Subcutaneous abdominal adipose tissue (tissue), 5 donors: ENCODE results near the gene XRN1.
"Not testable (repeated sequence)": the region's sequence is repeated elsewhere in the genome, so short reads cannot be mapped to it uniquely, and the experiment has no call there.

Experiments used
- H3K27ac ChIP-seq: one replicate; pipeline ENCODE4 v1.7.0; 2013; ENCODE audit warnings: low read depth, mild to moderate bottlenecking, inconsistent platforms, low read length, moderate library complexity
- H3K27me3 ChIP-seq, 5 donors: one replicate each; pipeline ENCODE4 v1.7.0; 2013; ENCODE audit warnings: low read length in 5 of 5, inconsistent platforms in 1 of 5; ENCODE audit not compliant: control insufficient read depth in 5 of 5, insufficient read depth in 4 of 5
- H3K36me3 ChIP-seq, 5 donors: one replicate each; pipeline ENCODE4 v1.7.0; 2013; ENCODE audit warnings: low read length in 5 of 5; ENCODE audit not compliant: control insufficient read depth in 5 of 5, insufficient read depth in 5 of 5
- H3K4me1 ChIP-seq, 5 donors: one replicate each; pipeline ENCODE4 v1.7.0; 2013; ENCODE audit warnings: low read length in 5 of 5, mild to moderate bottlenecking in 3 of 5, moderate library complexity in 1 of 5; ENCODE audit not compliant: control insufficient read depth in 5 of 5, insufficient read depth in 5 of 5
- H3K4me3 ChIP-seq, 5 donors: one replicate each; pipeline ENCODE4 v1.7.0; 2013; ENCODE audit warnings: low read length in 5 of 5, low read depth in 1 of 5
- H3K9ac ChIP-seq, 5 donors: one replicate each; pipeline ENCODE4 v1.7.0; 2013; ENCODE audit warnings: low read length in 5 of 5, mild to moderate bottlenecking in 4 of 5, moderate library complexity in 3 of 5
- H3K9me3 ChIP-seq, 5 donors: one replicate each; pipeline ENCODE4 v1.7.0; 2013; ENCODE audit warnings: low read length in 5 of 5; ENCODE audit not compliant: control insufficient read depth in 5 of 5
- donor health status: healthy.
- donor health status: healthy.
- donor health status: healthy.
- donor health status: healthy.
- donor health status: healthy.

Gene XRN1

DNA sequence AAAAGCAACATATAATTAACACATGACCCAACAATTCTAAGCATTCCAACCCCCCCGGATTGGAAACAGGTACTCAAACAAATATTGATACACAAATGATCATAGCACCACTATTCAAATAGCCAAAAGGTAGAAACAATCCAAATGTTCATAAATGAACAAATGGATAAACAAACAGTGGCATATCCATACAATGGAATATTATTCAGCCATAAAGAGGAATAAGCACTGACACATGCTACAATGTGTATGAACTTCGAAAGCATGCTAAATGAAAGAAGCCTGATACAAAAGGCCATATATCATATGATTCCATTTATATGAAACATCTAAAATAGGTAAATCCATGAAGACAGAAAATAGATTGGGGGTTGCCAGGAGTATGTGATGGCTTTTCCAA lies 62.8 kb downstream of the XRN1 start:
- Histone ChIP-seq H3K36me3 (peaks cover 45 to 68% (median 54%) of the 10 kb centered on the region in 5 donors), H3K9ac (no peak overlapping the region), H3K9me3 (peaks cover 0 to 3% (median 0%) of the 10 kb centered on the region in 5 donors), H3K4me3 (no peak overlapping the region), H3K27ac (no peak overlapping the region), H3K4me1 (no peaks in the 10 kb centered on the region), H3K27me3 (no peaks in the 10 kb centered on the region)

DNA sequence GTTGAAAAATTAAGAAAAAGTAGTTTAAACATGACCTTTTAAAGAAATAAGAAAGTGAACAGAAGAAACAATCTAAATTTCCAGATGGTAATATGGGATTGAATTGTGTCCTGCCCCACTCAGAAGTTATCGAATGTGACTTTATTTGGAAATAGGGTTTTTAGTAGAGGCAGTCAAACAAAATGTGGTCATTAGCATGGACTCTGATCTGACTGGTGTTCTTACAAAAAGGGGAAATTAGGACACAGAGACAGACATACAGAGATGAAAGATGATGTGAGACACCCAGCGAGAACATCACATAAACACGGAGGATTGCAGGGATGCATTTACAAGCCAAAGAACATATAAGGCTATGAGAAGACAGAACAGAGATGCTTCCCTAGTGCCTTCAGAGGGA lies 73.2 kb downstream of the XRN1 start:
- Histone ChIP-seq H3K9ac (no peak overlapping the region), H3K4me1 (peaks cover 0 to 3% (median 0%) of the 10 kb centered on the region in 5 donors), H3K4me3 (no peak overlapping the region), H3K27ac (no peak overlapping the region), H3K9me3 (no peaks in the 10 kb centered on the region), H3K36me3 (peaks cover 23 to 51% (median 37%) of the 10 kb centered on the region in 5 donors), H3K27me3 (no peaks in the 10 kb centered on the region)

DNA sequence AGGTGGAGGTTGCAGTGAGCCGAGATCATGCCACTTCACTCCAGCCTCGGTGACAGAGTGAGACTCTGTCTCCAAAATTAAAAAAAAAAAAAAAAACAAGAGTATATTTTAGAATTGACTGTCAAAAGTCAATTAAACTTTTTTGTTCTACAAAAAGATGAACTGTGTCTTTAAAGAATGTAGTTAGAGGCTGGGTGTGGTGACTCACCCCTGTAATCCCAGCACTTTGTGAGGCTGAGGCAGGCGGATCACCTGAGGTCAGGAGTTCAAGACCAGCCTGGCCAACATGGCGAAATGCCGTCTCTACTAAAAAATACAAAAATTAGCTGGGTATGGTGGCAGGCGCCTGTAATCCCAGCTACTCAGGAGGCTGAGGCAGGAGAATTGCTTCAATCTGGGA lies 78.3 kb downstream of the XRN1 start:
- H3K9me3 ChIP-seq, H3K9ac ChIP-seq, H3K27me3 ChIP-seq, H3K27ac ChIP-seq, H3K4me1 ChIP-seq, H3K4me3 ChIP-seq: not testable (repeated sequence)
- peaks cover 14 to 35% (median 32%) of the 10 kb centered on the region in 5 donors for H3K36me3 ChIP-seq

DNA sequence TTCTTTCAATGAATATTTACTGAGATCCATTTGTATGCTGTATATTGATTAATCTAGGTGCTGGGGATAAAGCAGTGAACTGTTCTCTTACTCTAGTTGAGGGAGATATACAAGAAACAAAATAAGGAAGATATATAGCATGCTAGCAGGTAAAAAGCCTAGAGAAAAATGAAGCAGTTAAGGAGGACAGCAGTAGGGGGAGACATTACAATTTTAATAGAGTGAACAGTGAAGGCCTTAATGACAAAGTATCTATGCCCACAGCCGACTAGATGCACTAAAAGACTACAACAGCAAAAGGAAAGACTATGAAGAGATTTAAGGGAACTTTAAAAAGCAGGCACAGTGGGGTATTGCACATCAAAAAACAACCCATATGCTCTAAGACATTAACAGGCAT lies 81.4 kb downstream of the XRN1 start:
- H3K4me1 ChIP-seq, result peaks cover 0 to 3% (median 0%) of the 10 kb centered on the region in 5 donors
- H3K4me3 ChIP-seq, result no peak overlapping the region
- no peak overlapping the region for H3K27ac ChIP-seq
- no peak overlapping the region for H3K9ac ChIP-seq
- H3K36me3 ChIP-seq, result peaks cover 14 to 40% (median 31%) of the 10 kb centered on the region in 5 donors
- H3K9me3 ChIP-seq, result no peaks in the 10 kb centered on the region
- H3K27me3 ChIP-seq, result no peaks in the 10 kb centered on the region

DNA sequence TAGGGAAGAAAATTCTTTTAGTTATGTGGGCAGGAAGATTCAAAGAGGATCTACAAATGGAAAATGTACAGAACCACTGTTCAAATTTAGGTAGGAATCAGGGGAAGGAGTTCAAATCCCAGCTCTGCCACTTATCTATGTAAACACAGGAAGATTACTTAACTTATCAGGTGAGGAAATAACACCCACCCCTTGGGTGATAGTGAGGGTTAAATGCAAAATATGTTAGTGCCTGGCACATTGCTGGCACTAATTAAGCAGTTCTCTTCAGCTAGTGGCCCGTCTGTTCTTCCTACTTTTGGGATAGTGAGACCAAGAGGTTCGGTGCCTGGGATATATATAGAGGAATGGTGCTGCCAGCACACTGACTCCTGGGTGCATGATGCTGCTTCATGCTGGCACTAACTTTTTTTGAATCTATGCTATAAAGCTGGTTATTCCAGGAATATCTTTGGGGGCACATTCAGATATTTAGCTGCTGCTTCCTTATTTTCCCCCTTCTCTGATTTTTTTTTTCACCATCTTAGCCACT lies 83.8 kb downstream of the XRN1 start:
- Histone ChIP-seq H3K27me3 (no peaks in the 10 kb centered on the region), H3K9ac (no peak overlapping the region), H3K4me1 (no peaks in the 10 kb centered on the region), H3K9me3 (no peaks in the 10 kb centered on the region), H3K27ac (no peak overlapping the region), H3K4me3 (no peak overlapping the region), H3K36me3 (peaks cover 27 to 51% (median 44%) of the 10 kb centered on the region in 5 donors)

DNA sequence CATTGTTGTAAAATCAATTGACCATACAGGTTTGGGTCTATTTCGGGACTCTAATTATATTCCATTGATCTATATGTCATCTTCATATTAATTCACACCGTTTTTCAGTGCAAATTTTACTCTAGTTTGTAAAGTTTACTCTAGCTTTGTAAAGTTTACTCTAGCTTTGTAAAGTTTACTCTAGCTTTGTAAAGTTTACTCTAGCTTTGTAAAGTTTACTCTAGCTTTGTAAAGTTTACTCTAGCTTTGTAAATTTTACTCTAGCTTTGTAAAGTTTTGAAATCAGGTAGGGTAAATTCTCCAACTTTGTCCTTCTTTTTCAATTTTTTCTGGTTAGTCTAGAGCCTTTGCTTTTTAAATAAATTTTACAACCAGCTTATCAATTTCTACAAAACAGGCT lies 84.4 kb downstream of the XRN1 start:
- H3K9me3 ChIP-seq, H3K4me1 ChIP-seq, H3K9ac ChIP-seq, H3K4me3 ChIP-seq, H3K27me3 ChIP-seq, H3K27ac ChIP-seq: not testable (repeated sequence)
- peaks cover 31 to 53% (median 45%) of the 10 kb centered on the region in 5 donors for H3K36me3 ChIP-seq

DNA sequence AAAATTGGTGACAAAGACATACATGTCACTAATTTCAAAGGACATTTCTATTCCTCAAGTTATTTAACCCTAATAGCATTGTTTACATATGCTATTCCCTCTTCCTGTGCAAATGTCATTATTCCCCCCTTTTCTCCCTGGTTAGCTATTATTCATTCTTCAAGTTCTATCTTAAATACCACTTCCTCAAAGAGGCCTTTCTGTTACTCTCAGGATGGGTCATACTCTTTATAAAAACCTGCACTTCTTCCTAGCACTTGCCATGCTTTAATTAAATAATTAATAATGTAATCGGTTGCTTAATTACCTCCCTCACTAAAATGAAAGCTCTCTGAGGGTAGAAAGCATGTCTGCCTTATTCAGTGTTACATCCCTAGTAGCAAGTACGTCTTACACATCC lies 88.5 kb downstream of the XRN1 start:
- Histone ChIP-seq H3K27ac (no peak overlapping the region), H3K4me3 (no peak overlapping the region), H3K27me3 (no peaks in the 10 kb centered on the region), H3K9ac (no peak overlapping the region), H3K36me3 (peaks cover 55 to 74% (median 65%) of the 10 kb centered on the region in 5 donors), H3K9me3 (no peaks in the 10 kb centered on the region), H3K4me1 (no peaks in the 10 kb centered on the region)

DNA sequence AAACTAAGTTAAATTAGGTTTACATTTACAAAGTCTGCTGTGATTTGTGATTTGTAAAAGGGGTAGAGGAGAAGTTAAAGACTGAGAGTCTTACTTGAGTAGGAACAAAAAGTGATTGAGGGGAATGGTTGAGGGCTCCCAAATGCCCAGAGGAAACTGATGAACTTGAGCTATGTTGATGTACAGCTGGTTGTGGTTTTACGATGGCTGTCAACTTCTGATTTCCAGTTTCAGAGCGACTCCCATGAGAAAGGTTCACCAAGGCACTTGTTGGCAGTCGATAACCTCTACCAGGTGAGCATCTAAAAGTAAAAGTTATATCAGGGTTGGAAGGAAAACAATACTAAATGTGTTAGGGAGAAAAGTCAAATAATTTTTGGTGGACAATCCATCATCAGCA lies 91.0 kb downstream of the XRN1 start:
- no peak overlapping the region for H3K9ac ChIP-seq
- no peak overlapping the region for H3K27ac ChIP-seq
- peaks cover 58 to 76% (median 70%) of the 10 kb centered on the region in 5 donors for H3K36me3 ChIP-seq
- H3K4me1 ChIP-seq, result no peaks in the 10 kb centered on the region
- no peaks in the 10 kb centered on the region for H3K9me3 ChIP-seq
- H3K4me3 ChIP-seq, result no peak overlapping the region
- no peaks in the 10 kb centered on the region for H3K27me3 ChIP-seq

DNA sequence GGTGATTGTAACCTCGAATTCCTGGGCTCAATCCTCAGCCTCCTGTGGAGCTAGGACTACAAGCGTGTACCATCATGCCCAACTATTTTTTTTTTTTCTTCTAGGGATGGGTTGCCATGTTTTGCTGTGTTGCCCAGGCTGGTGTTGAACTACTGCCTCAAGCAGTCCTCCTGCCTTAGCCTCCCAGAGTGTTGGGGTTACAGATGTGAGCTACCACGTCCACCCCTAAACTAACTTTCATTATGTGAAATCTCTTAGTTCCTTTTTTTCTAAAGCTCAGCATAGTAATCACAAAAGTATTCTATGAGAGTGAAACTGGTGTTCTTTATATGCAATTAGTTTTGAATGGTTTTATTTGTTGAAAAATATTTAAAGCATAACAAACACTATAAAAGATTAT lies 92.1 kb downstream of the XRN1 start:
- Histone ChIP-seq H3K27me3 (no peaks in the 10 kb centered on the region), H3K9me3 (no peaks in the 10 kb centered on the region), H3K9ac (no peak overlapping the region), H3K4me1 (no peaks in the 10 kb centered on the region), H3K4me3 (no peak overlapping the region), H3K27ac (no peak overlapping the region), H3K36me3 (peaks cover 56 to 73% (median 68%) of the 10 kb centered on the region in 5 donors)

DNA sequence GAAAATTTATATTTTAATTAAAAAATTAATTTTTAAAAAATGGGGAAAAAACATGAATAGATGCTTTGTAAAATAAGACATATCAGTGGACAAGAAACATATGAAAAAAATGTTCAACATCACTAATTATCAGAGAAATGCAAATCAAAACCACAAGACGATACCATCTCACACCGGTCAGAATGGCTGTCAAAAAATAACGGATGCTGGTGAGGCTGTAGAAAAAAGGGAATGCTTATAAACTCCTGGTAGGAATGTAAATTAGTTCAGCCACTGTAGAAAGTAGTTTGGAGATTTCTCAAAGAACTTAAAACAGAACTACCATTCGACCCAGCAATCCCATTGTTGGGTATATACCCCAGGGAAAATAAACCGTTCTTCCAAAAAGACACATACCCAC lies 93.8 kb downstream of the XRN1 start:
- H3K4me3 ChIP-seq, result no peak overlapping the region
- no peaks in the 10 kb centered on the region for H3K27me3 ChIP-seq
- H3K9me3 ChIP-seq, result no peaks in the 10 kb centered on the region
- H3K9ac ChIP-seq, result no peak overlapping the region
- H3K4me1 ChIP-seq, result no peaks in the 10 kb centered on the region
- no peak overlapping the region for H3K27ac ChIP-seq
- H3K36me3 ChIP-seq, result peaks cover 57 to 75% (median 68%) of the 10 kb centered on the region in 5 donors

DNA sequence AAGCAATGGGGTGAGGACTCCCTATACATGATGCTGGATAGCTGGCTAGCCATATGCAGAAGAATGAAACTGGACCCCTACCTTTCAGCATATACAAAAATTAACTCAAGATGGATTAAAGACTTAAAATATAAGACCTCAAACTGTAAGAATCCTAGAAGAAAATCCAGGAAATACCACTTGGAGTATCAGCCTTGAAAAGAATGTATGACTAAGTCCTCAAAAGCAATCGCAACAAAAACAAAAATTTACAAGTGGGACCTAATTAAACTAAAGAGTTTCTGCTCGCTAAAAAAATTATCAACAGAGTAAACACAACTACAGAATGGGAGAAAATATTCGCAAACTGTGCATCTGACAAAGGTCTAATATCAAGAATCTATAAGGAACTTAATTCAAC lies 94.3 kb downstream of the XRN1 start:
- no peak overlapping the region for H3K4me3 ChIP-seq
- peaks cover 59 to 76% (median 66%) of the 10 kb centered on the region in 5 donors for H3K36me3 ChIP-seq
- H3K27ac ChIP-seq, result no peak overlapping the region
- no peaks in the 10 kb centered on the region for H3K27me3 ChIP-seq
- H3K9me3 ChIP-seq, result no peaks in the 10 kb centered on the region
- no peak overlapping the region for H3K9ac ChIP-seq
- H3K4me1 ChIP-seq, result no peaks in the 10 kb centered on the region
